Activated CD8-positive, alpha-beta memory T cell treated with anti-CD3 and anti-CD28 coated beads for 4 hours (primary cell): ENCODE data around the gene FBXL7.
"Not testable (repeated sequence)": the region's sequence is repeated elsewhere in the genome, so short reads cannot be mapped to it uniquely, and the experiment has no call there.

Source experiments
- DNase-seq, 2 donors: peaks; one replicate each; pipeline ENCODE4 v3.0.0-alpha.2; 2020; ENCODE audit warnings: low read depth in 2 of 2

Gene FBXL7

GRCh38 chr5:15807871-15808270 lies 307.9 kb downstream of the FBXL7 start:
- no peak for DNase-seq

GRCh38 chr5:15808577-15808976 lies 308.6 kb downstream of the FBXL7 start:
- DNase-seq = no peak

GRCh38 chr5:15819617-15820016 lies 319.6 kb downstream of the FBXL7 start:
- no peak for DNase-seq

- no peak for DNase-seq
Measured at GRCh38 chr5:15821506-15821905, 321.5 kb downstream of the FBXL7 start.

- no peak for DNase-seq
Measured at GRCh38 chr5:15823398-15823797, 323.4 kb downstream of the FBXL7 start.

- no peak for DNase-seq
Measured at GRCh38 chr5:15827741-15828140, 327.8 kb downstream of the FBXL7 start.

GRCh38 chr5:15831408-15831807 lies 331.4 kb downstream of the FBXL7 start:
- no peak for DNase-seq

- no peak for DNase-seq
Measured at GRCh38 chr5:15833365-15833764, 333.4 kb downstream of the FBXL7 start.

- no peak for DNase-seq
Measured at GRCh38 chr5:15834596-15835245, 334.7 kb downstream of the FBXL7 start.

- no peak for DNase-seq
Measured at GRCh38 chr5:15835514-15835913, 335.5 kb downstream of the FBXL7 start.

GRCh38 chr5:15837551-15838289 lies 337.7 kb downstream of the FBXL7 start:
- DNase-seq = no peak

- DNase-seq = no peak
Measured at GRCh38 chr5:15844253-15844652, 344.3 kb downstream of the FBXL7 start.

- DNase-seq = no peak
Measured at GRCh38 chr5:15844871-15845270, 344.9 kb downstream of the FBXL7 start.

- DNase-seq = no peak
Measured at GRCh38 chr5:15850536-15850935, 350.6 kb downstream of the FBXL7 start.

GRCh38 chr5:15850939-15851341 lies 351.0 kb downstream of the FBXL7 start:
- DNase-seq = no peak

- no peak for DNase-seq
Measured at GRCh38 chr5:15852217-15852616, 352.2 kb downstream of the FBXL7 start.

- DNase-seq = no peak
Measured at GRCh38 chr5:15852949-15853348, 353.0 kb downstream of the FBXL7 start.

GRCh38 chr5:15858326-15858725 lies 358.3 kb downstream of the FBXL7 start:
- no peak for DNase-seq

GRCh38 chr5:15864536-15865215 lies 364.7 kb downstream of the FBXL7 start:
- DNase-seq = no peak

- not testable (repeated sequence) for DNase-seq
Measured at GRCh38 chr5:15872259-15872658, 372.3 kb downstream of the FBXL7 start.

GRCh38 chr5:15877914-15878313 lies 377.9 kb downstream of the FBXL7 start:
- no peak for DNase-seq

- DNase-seq = no peak
Measured at GRCh38 chr5:15880201-15880600, 380.2 kb downstream of the FBXL7 start.

- no peak for DNase-seq
Measured at GRCh38 chr5:15885156-15885555, 385.2 kb downstream of the FBXL7 start.
